ENCODE measurements around the gene GALNS. TPM values are rescaled to one million over a fixed set of nuclear protein-coding genes. Genes with fewer than 3 reads are reported as not detected.

GALNS gene
- total and polyA plus RNA-seq, 2 of the 13 experiments (the other 11 are each of a cell fraction or from before 2014, with no cell fraction given): 9.2 to 9.8 TPM

DNA sequence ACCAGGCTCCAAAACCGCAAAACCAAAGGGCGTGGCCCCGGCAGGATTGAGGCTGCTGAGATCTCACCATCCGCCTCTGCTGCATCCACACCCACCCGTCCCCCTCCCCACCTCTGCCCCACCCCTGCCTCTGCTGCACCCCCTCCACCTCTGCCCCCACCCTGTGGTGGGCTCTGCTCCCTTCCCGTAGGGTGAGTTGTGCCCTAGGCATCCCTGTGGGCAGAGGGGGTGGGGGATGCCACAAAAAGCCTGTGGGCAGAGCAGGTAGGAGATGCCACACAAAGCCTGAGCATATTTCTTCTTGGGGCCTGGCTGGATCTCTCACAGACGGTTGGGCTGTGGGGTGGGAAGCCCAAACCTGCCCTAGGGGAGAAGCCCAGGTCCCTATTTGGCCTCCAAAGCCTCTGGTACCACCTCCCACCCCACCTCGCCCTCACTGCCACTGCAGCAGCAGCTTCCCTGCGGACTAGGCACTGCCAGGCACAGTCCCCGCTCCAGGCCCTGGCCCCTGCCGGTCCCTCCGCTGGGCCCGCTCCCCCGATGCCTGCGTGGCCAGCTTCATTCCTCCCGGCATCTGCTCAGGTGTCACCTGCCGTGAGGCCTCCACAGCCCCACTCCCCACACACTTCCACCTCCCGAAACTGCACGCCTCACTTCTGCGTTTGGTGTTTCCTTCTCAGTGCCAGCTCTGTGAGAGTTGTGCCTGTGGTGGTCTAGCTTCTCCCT, 21.0 kb upstream of the GALNS start:
- no peak overlapping the region for H3K4me2 ChIP-seq (ENCODE audit: low read depth, low read length)
- H3K4me1 ChIP-seq (ENCODE audit: insufficient read depth, low read length): peaks cover 24% of the 10 kb centered on the region
- no peak overlapping the region for H3K4me3 ChIP-seq (replicated peaks in 1 of 3; ENCODE audit: insufficient read depth in 1 of 3, low read depth in 2 of 3, low read length in 3 of 3)
- H3K9me3 ChIP-seq (ENCODE audit: low read length): no peaks in the 10 kb centered on the region
- CTCF ChIA-PET (ENCODE audit: low intra/inter-chr PET ratio, low total read pairs): no interaction called here
- H3K36me3 ChIP-seq (replicated peaks in 1 of 2; ENCODE audit: control insufficient read depth in 1 of 2, insufficient read depth in 2 of 2, low read length in 2 of 2): no peaks in the 10 kb centered on the region
- H3K9ac ChIP-seq (ENCODE audit: insufficient read depth, low read depth, low read length): no peak overlapping the region
- no peak overlapping the region for H3K27ac ChIP-seq (ENCODE audit: extremely low read length, insufficient read depth, low read length)
- in situ Hi-C loops (cut with HindIII; ENCODE audit: extremely low pct_ligation_motif_present, low pct_unique_long_range_greater_than_20kb) (no loop called here), intact Hi-C loops (cut with micrococcal nuclease; ENCODE audit: unreplicated experiment) (no loop called here)
- no peak for TF ChIP-seq ZNF761 (CRISPR knock-in tag; conservative IDR thresholded peaks at IDR 0.05)
- no peak for TF ChIP-seq ZNF616 (CRISPR knock-in tag; IDR thresholded peaks at IDR 0.05; ENCODE audit: low read depth)
- no peak for TF ChIP-seq SOX6 (IDR thresholded peaks at IDR 0.05)
- no peak for TF ChIP-seq SOX6 (CRISPR knock-in tag; IDR thresholded peaks at IDR 0.05)
- TF ChIP-seq RBFOX2 (IDR thresholded peaks at IDR 0.05; ENCODE audit: low read depth, low read length): no peak
- TF ChIP-seq, protein P1, sequence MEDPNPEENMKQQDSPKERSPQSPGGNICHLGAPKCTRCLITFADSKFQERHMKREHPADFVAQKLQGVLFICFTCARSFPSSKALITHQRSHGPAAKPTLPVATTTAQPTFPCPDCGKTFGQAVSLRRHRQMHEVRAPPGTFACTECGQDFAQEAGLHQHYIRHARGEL (CRISPR knock-in tag; IDR thresholded peaks at IDR 0.05): no peak
- TF ChIP-seq NKX3-1 (CRISPR knock-in tag; IDR thresholded peaks at IDR 0.05): no peak
- DNase-seq (ENCODE audit: low spot score): no peak
- BruUV-seq (replicated peaks): no TSS peak
- H4K20me1 ChIP-seq (ENCODE audit: insufficient read depth, low read length): peaks cover 8% of the 10 kb centered on the region; the same call in 1 of the 2 replicates
- H3K79me2 ChIP-seq (ENCODE audit: insufficient read depth, low read length): no peaks in the 10 kb centered on the region
- no peak overlapping the region for H2AFZ ChIP-seq (ENCODE audit: low read length)
- peaks cover 47 to 96% of the 10 kb centered on the region in 2 experiments for H3K27me3 ChIP-seq (ENCODE audit: control insufficient read depth in 1 of 2, insufficient read depth in 2 of 2, low read length in 2 of 2)
- WGBS (ENCODE audit: low lambda C conversion rate): 24% methylated on average over 20 of the region's 20 CpGs
- POLR2A ChIA-PET: no interaction called here
- ATAC-seq: no peak
- FAIRE-seq: no peak

DNA sequence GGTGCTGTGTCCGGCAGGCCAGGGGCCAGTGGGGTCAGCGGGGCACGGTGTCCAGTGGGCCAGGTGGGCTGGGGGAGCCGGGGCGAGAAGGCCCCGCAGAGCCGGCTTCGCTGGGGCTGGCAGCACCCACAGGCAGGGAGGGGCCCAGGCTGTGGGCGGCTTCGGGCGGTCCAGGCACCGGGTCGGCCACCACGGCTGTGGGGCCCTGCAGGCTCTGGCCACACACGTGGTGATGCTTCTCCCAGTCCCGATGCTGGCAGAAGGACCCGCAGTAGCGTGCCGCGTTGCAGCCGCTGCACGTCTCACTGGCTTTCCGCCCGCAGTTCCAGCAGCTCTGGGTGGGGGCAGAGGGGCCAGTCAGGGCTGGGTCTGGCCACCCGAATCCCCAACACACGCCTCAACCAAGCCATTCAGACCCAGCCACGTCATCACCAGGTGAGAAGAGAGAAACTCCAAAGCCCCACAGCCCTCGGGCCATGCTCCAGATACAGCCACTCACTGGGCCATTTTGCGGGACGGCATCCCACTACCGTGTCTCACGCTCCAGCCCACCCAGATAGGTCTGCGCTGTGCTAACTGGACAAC, 20.3 kb upstream of the GALNS start:
- intact Hi-C loops (cut with micrococcal nuclease; ENCODE audit: unreplicated experiment): no loop called here
- CTCF ChIA-PET (ENCODE audit: low intra/inter-chr PET ratio, low total read pairs): no interaction called here
- Histone ChIP-seq H3K9me3 (ENCODE audit: low read length) (no peaks in the 10 kb centered on the region), H3K36me3 (replicated peaks in 1 of 2; ENCODE audit: control insufficient read depth in 1 of 2, insufficient read depth in 2 of 2, low read length in 2 of 2) (no peaks in the 10 kb centered on the region), H2AFZ (ENCODE audit: low read length) (no peak overlapping the region), H3K9ac (ENCODE audit: insufficient read depth, low read depth, low read length) (no peak overlapping the region), H3K4me1 (ENCODE audit: insufficient read depth, low read length) (peaks cover 24% of the 10 kb centered on the region), H3K4me3 (replicated peaks in 1 of 3; ENCODE audit: insufficient read depth in 1 of 3, low read depth in 2 of 3, low read length in 3 of 3) (no peak overlapping the region), H3K79me2 (ENCODE audit: insufficient read depth, low read length) (no peaks in the 10 kb centered on the region), H3K4me2 (ENCODE audit: low read depth, low read length) (no peak overlapping the region), H3K27me3 (ENCODE audit: control insufficient read depth in 1 of 2, insufficient read depth in 2 of 2, low read length in 2 of 2) (peaks cover 50 to 94% of the 10 kb centered on the region in 2 experiments), H4K20me1 (ENCODE audit: insufficient read depth, low read length) (peaks cover 8% of the 10 kb centered on the region; the same call in 1 of the 2 replicates), H3K27ac (ENCODE audit: extremely low read length, insufficient read depth, low read length) (no peak overlapping the region)
- FAIRE-seq: no peak
- POLR2A ChIA-PET: no interaction called here
- DNase-seq (ENCODE audit: low spot score): no peak
- TF ChIP-seq CREB1 (IDR thresholded peaks at IDR 0.05): peak; percentile 45; the same call in 1 of the 2 replicates
- no peak for TF ChIP-seq CREB1 (CRISPR knock-in tag; IDR thresholded peaks at IDR 0.05)
- TF ChIP-seq CBFB (CRISPR knock-in tag; IDR thresholded peaks at IDR 0.05): no peak
- TF ChIP-seq HNRNPUL1 (IDR thresholded peaks at IDR 0.05; ENCODE audit: low read depth, low read length): no peak
- TF ChIP-seq ETV6 (CRISPR knock-in tag; conservative IDR thresholded peaks at IDR 0.05): no peak
- TF ChIP-seq EZH2 (conservative IDR thresholded peaks at IDR 0.05; ENCODE audit: low read depth, low read length): peak; percentile 40; the same call in 1 of the 2 replicates
- WGBS (ENCODE audit: low lambda C conversion rate): 9% methylated on average over 12 of the region's 33 CpGs
- in situ Hi-C loops (cut with HindIII; ENCODE audit: extremely low pct_ligation_motif_present, low pct_unique_long_range_greater_than_20kb): no loop called here
- no TSS peak for BruUV-seq (replicated peaks)
- ATAC-seq: no peak
